ENCODE data around the gene CEP170B. TPM values are rescaled to one million over a fixed set of nuclear protein-coding genes. Genes with fewer than 3 reads are reported as not detected.
"Not testable (repeated sequence)": the region's sequence is repeated elsewhere in the genome, so short reads cannot be mapped to it uniquely, and the experiment has no call there.

CEP170B gene
- total RNA-seq, 1 experiment from 2014 or later, result 0.12 TPM

DNA sequence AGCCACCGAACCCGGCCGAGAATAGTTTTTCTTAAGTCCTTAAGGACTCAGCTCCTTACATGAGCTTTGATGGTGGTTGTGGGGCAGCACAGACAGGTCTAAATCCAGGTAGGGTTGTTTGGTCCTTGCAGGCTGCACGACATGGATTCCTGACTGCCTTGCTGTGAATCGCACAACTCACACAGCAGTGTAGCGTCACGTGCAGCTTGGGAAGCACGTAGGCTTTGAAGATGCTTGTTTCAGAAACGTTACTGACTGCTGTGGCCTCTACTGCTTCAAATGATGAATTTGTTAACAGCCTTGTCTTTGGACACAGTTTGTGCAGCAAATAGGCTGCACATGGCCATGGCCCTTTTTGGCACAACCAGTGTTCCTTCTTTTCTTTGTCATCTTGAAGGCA, 34.3 kb upstream of the CEP170B start:
- Histone ChIP-seq H3K4me1 (no peaks in the 10 kb centered on the region), H3K27me3 (no peaks in the 10 kb centered on the region), H3K9me3 (replicated peaks) (no peaks in the 10 kb centered on the region), H3K36me3 (no peaks in the 10 kb centered on the region), H3K4me3 (no peak overlapping the region), H3K27ac (no peak overlapping the region)
- no peak for DNase-seq

- not testable (repeated sequence) for H3K4me3 ChIP-seq; H3K27ac ChIP-seq; H3K9me3 ChIP-seq (replicated peaks); DNase-seq; H3K36me3 ChIP-seq; H3K4me1 ChIP-seq; H3K27me3 ChIP-seq
These were observed 28.7 kb upstream of the CEP170B start for GRCh38 chr14:104836171-104836935.

- DNase-seq, result no peak
- Histone ChIP-seq H3K27ac (no peak overlapping the region), H3K27me3 (peaks cover 13% of the 10 kb centered on the region; the same call in 1 of the 2 replicates), H3K9me3 (replicated peaks) (no peaks in the 10 kb centered on the region), H3K4me3 (no peak overlapping the region), H3K36me3 (no peaks in the 10 kb centered on the region), H3K4me1 (peaks cover 12% of the 10 kb centered on the region)
These were observed 23.3 kb upstream of the CEP170B start for GRCh38 chr14:104841730-104842129.

- H3K4me1 ChIP-seq, result peaks cover 13% of the 10 kb centered on the region
- no peak overlapping the region for H3K27ac ChIP-seq
- no peaks in the 10 kb centered on the region for H3K9me3 ChIP-seq (replicated peaks)
- no peak for DNase-seq
- no peaks in the 10 kb centered on the region for H3K36me3 ChIP-seq
- H3K4me3 ChIP-seq, result no peak overlapping the region
- H3K27me3 ChIP-seq, result peaks cover 13% of the 10 kb centered on the region; the same call in 1 of the 2 replicates
These were observed 22.1 kb upstream of the CEP170B start for GRCh38 chr14:104843006-104843405.

DNA sequence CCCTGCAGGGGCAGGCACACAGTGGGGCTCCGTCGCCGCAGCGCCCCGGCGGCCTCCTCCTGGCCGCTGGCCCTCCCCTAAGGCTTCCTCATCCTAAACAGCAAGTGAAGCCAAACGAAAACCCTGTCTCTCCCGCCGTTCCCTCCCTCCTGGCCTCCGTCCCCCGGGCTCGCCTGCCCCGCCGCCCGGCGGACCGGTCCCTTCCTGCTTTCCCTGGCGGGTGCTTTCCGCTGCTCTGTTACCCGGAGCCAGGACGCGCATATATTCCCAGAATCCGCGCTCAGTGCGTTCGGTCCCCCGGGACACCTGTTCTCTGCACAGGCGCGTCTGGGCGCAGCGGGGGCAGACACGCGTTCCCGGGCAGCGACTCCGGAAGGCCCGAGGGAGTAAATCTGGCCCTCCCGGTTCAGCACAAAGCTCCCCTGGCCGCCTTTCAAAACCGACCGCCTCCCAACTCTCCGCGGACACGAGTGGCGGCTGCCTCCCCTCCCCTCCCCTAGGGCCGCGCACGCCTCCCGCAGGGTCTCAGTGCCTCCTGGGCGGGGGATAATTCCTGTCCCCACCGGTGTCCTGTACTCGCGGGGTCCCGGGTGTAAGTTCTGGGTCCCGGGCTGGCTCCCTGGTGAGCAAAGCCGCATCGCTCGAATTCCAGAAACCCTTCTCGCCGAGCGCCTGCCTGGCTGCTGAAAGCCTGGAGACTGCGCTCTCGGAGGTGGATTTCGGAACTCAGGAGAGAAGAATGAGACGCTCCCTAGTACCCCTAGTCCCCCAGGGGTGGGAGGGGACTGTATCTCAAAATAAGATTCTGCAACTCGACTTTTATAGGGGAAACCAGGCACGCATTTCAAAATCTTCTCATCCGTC, 21.4 kb upstream of the CEP170B start:
- no peak overlapping the region for H3K4me3 ChIP-seq
- H3K9me3 ChIP-seq (replicated peaks), result no peaks in the 10 kb centered on the region
- H3K27me3 ChIP-seq, result peaks cover 13% of the 10 kb centered on the region; the same call in 1 of the 2 replicates
- no peak overlapping the region for H3K27ac ChIP-seq
- no peak for DNase-seq
- no peaks in the 10 kb centered on the region for H3K36me3 ChIP-seq
- peaks cover 13% of the 10 kb centered on the region for H3K4me1 ChIP-seq

DNA sequence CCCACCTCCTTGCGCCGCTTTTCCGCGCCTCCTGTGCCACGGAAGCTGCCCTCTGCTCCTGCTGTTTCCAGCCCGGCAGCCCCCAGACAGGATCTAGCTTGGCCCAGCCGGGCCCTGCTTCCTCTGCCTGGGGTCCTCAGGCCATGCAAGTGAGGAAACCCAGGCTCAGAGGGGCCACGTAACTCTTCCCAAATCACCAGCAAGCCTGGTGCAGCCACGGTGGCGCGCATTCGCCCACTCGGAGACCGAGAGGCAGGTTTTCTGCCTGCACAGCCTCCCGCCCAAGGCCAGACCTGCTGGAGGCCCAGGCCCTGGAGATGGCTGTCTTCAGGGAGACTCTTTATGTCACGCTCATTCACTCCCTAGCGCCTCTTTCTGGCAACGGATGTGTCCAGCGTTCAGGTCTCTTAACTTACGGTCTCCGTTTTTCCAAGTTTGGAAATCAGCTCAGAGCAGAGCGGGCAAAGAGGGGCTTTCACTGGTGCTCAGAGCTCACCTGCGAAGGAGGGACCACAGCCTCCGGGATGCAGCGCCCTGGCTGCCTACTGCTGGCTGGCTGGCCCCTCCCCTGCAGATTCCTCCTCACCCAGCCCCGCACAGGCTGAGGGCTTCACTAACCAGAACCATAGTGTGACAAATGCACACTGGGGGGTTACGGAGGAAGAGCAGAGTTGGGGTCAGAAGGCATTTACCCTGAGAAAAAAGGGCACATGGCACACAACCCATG, 20.6 kb upstream of the CEP170B start:
- peaks cover 13% of the 10 kb centered on the region for H3K4me1 ChIP-seq
- H3K36me3 ChIP-seq, result no peaks in the 10 kb centered on the region
- H3K9me3 ChIP-seq (replicated peaks), result no peaks in the 10 kb centered on the region
- DNase-seq, result no peak
- H3K4me3 ChIP-seq, result no peak overlapping the region
- peaks cover 13% of the 10 kb centered on the region; the same call in 1 of the 2 replicates for H3K27me3 ChIP-seq
- H3K27ac ChIP-seq, result no peak overlapping the region

DNA sequence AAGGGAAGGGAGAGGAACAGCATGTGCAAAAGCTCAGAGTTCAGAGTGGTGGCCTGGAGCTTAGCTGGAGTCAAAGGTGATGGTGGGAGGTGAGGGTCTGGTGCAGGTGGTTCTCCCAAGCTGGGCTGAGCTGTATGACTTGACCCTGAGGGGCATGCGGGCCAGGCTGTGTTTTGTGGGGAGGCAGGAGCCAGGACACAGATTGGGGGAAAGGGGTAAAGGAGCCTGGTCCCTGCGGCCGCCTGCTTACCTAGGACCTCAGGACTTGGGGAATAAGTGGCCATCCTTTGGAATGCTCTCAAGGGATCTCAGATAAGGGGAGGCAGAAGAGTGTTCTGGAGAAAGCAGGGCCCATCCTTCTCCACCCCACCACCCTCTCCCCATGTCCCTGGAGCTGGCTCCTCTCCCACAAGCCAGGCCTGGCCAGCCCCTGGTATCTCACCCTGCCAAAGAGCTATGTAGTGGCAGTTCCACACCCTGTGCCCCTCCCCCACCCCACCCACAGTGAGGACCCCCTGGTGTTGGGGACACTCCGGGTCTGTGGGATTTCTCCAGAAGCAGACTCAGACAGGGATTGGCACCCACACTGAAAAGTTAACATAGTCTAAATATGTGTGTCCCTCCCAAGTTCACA, 19.9 kb upstream of the CEP170B start:
- no peak for DNase-seq
- Histone ChIP-seq H3K4me3 (no peak overlapping the region), H3K27ac (no peak overlapping the region), H3K4me1 (peaks cover 13% of the 10 kb centered on the region), H3K36me3 (no peaks in the 10 kb centered on the region), H3K9me3 (replicated peaks) (no peaks in the 10 kb centered on the region), H3K27me3 (peaks cover 13% of the 10 kb centered on the region; the same call in 1 of the 2 replicates)

GRCh38 chr14:104845834-104846441, 19.1 kb upstream of the CEP170B start:
- H3K4me3 ChIP-seq, result no peak overlapping the region
- H3K27me3 ChIP-seq, result peaks cover 13% of the 10 kb centered on the region; the same call in 1 of the 2 replicates
- peaks cover 13% of the 10 kb centered on the region for H3K4me1 ChIP-seq
- no peak overlapping the region for H3K27ac ChIP-seq
- DNase-seq, result peak; percentile 79 to 88
- H3K9me3 ChIP-seq (replicated peaks), result no peaks in the 10 kb centered on the region
- H3K36me3 ChIP-seq, result no peaks in the 10 kb centered on the region

DNA sequence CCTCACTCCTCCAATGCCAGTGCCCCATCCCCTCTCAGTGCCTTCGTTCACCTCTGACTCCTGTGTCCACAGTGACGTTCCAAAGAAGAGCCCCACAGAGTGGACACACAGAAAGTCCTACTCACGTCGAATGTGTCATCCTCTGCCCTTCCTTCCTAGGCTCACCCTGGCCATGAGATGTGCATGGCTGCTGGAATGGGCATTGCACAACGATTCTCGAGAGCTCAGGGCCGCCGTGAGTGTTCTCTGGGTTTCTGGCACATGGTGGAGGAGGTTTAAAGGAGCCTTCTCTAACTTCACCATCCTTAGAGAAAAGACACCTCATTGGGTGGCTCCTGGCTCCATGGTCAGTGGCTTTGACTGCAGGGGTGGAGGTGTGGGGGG, 12.8 kb upstream of the CEP170B start:
- H3K9me3 ChIP-seq (replicated peaks), result no peaks in the 10 kb centered on the region
- no peaks in the 10 kb centered on the region for H3K4me1 ChIP-seq
- H3K27me3 ChIP-seq, result peaks cover 5% of the 10 kb centered on the region; the same call in 1 of the 2 replicates
- H3K4me3 ChIP-seq, result no peak overlapping the region
- H3K27ac ChIP-seq, result no peak overlapping the region
- no peak for DNase-seq
- H3K36me3 ChIP-seq, result no peaks in the 10 kb centered on the region

DNA sequence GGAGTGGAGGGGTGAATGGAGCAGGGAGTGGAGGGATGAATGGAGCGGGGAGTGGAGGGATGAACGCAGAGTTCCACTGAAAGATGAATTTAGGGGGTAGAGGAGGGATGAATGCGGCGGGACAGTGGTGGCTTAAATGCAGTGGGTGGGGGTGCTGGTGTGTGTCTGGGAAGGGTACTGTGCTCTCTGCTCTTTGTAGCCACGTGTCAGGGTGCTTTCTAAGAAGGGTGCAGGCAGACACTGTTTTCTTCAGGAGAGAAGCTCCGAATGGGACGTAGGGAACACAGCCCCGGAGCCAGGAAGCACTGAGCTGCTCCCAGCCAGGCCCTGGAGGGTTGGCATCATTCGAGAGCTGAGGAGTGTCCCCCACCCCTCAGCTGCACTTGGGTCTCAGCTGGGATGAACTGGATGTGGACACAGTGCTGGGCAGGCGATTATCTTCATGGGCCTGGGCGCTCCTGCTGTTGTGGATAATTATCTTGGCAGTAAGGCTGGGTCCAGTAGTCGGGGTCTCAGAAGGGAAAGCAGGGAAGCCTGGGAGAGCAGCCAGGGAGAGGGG, 9.5 kb upstream of the CEP170B start:
- Histone ChIP-seq H3K4me1 (no peaks in the 10 kb centered on the region), H3K27me3 (peaks cover 5% of the 10 kb centered on the region; the same call in 1 of the 2 replicates), H3K36me3 (no peaks in the 10 kb centered on the region), H3K27ac (no peak overlapping the region), H3K4me3 (no peak overlapping the region), H3K9me3 (replicated peaks) (no peaks in the 10 kb centered on the region)
- no peak for DNase-seq

DNA sequence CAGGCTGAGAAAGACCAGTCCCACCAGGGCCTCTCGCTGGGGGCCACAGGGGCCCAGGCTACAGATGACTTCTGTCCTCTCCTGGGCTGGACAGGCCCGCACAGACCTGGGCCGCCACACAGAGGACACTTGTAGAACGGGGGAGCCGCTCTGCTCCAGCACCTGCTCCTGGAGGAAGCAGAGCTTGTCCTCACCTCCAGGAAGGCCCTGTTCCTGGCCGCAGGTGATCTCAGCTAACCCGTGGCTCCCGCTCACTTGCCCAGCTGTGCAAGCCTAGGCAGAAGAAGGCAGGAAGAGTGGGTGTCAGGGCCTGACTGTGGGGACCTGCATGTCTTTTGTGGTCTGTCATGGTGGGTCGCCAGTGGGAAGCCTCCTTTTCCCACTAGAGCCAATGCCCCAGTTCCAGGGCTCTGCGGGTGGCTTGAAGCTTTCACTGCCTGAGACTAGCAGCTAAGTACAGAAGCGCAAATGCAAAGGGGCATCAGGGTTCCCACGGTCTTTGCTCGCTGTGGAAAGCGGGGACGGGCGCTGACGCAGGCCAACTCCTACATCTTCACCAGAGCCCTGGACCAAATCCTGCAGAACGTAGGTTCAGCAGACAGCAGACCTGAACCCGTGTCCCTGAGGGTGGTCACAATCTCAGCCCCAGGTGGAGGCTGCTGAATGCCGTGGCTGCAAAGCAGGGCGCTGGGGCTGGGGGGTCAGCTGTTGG, 8.8 kb upstream of the CEP170B start:
- H3K4me1 ChIP-seq, result no peaks in the 10 kb centered on the region
- H3K9me3 ChIP-seq (replicated peaks), result no peaks in the 10 kb centered on the region
- no peaks in the 10 kb centered on the region for H3K36me3 ChIP-seq
- DNase-seq, result no peak
- peaks cover 5% of the 10 kb centered on the region; the same call in 1 of the 2 replicates for H3K27me3 ChIP-seq
- no peak overlapping the region for H3K4me3 ChIP-seq
- H3K27ac ChIP-seq, result no peak overlapping the region

GRCh38 chr14:104856869-104857860, 7.9 kb upstream of the CEP170B start:
- H3K4me1 ChIP-seq, result no peaks in the 10 kb centered on the region
- H3K27ac ChIP-seq, result no peak overlapping the region
- H3K36me3 ChIP-seq, result no peaks in the 10 kb centered on the region
- peaks cover 1% of the 10 kb centered on the region; the same call in 1 of the 2 replicates for H3K27me3 ChIP-seq
- no peak overlapping the region for H3K4me3 ChIP-seq
- no peaks in the 10 kb centered on the region for H3K9me3 ChIP-seq (replicated peaks)
- DNase-seq, result no peak

Data from SJCRH30 (cell line).